Activated CD4-positive, alpha-beta T cell treated with anti-CD3 and anti-CD28 coated beads for 24 hours (primary cell): ENCODE data around the gene FREY1.

Experiments used
- DNase-seq, 2 donors: peaks; one replicate each; pipeline ENCODE4 v3.0.0-alpha.2; 2020; ENCODE audit warnings: low read depth in 2 of 2

The FREY1 gene

GRCh38 chr11:45928535-45929215 is 21.6 kb upstream of the FREY1 start:
- no peak for DNase-seq

- DNase-seq, result no peak
These were observed 20.8 kb upstream of the FREY1 start for GRCh38 chr11:45927684-45928413.

GRCh38 chr11:45927332-45927683 is 20.2 kb upstream of the FREY1 start:
- no peak for DNase-seq

- DNase-seq, result no peak
These were observed 19.7 kb upstream of the FREY1 start for GRCh38 chr11:45926536-45927331.

GRCh38 chr11:45926001-45926401 is 18.9 kb upstream of the FREY1 start:
- no peak for DNase-seq

GRCh38 chr11:45925550-45925949 is 18.5 kb upstream of the FREY1 start:
- DNase-seq, result no peak

GRCh38 chr11:45924927-45925326 is 17.9 kb upstream of the FREY1 start:
- no peak for DNase-seq

- DNase-seq, result no peak
These were observed 17.2 kb upstream of the FREY1 start for GRCh38 chr11:45924036-45924915.

GRCh38 chr11:45922425-45923082 is 15.5 kb upstream of the FREY1 start, which contains the start of gene LARGE2:
LARGE2 (plus strand) TSS chr11:45922656; CDS start chr11:45922883, 227 bp downstream.
- no peak for DNase-seq

- DNase-seq, result no peak
These were observed 14.7 kb upstream of the FREY1 start for GRCh38 chr11:45921561-45922424.

- no peak for DNase-seq
These were observed 13.7 kb upstream of the FREY1 start for GRCh38 chr11:45920531-45921477.

- no peak for DNase-seq
These were observed 12.9 kb upstream of the FREY1 start for GRCh38 chr11:45919806-45920530.

GRCh38 chr11:45918962-45919675 is 12.0 kb upstream of the FREY1 start:
- DNase-seq, result no peak

GRCh38 chr11:45918331-45918941 is 11.4 kb upstream of the FREY1 start:
- peak; percentile 35 to 64 for DNase-seq

- peak; percentile 87 to 88 for DNase-seq
These were observed 10.7 kb upstream of the FREY1 start, which contains the start of gene PEX16 for GRCh38 chr11:45917623-45918330. PEX16 (minus strand) TSS chr11:45917877; CDS start chr11:45917811, 66 bp downstream.

- no peak for DNase-seq
These were observed 10.2 kb upstream of the FREY1 start for GRCh38 chr11:45917286-45917622.
